Inflammatory macrophage treated with lipopolysaccharide for 4 hours (primary cell): ENCODE data around the gene DMD.
"Not testable (repeated sequence)": the region's sequence is repeated elsewhere in the genome, so short reads cannot be mapped to it uniquely, and the experiment has no call there.

Source experiments
- DNase-seq: peaks from one replicate; pipeline ENCODE4 v3.0.0-alpha.2; 2020

The DMD gene

GRCh38 chrX:32842053-32842452 is 369.3 kb downstream of the DMD start:
- no peak for DNase-seq

DNA sequence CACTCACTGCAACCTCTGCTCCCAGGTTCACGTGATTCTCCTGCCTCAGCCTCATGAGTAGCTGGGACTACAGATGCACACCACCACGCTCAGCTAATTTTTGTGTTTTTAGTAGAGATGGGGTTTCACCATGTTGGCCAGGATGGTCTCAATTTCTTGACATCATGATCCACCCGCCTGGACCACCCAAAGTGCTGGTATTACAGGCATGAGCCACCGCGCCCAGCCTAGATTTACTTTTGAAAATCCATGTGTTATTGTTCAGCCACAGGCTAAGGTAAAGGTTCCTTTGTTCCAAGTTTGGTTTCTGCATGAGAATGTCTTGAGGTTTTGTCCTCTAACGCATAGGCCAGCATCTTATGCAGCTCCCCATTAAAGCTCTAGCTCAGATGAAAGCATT is 371.6 kb downstream of the DMD start:
- DNase-seq = no peak

GRCh38 chrX:32825009-32825408 is 386.3 kb downstream of the DMD start:
- no peak for DNase-seq

GRCh38 chrX:32804034-32804433 is 407.3 kb downstream of the DMD start:
- DNase-seq = no peak

- DNase-seq = no peak
Measured at GRCh38 chrX:32798990-32799389, 412.4 kb downstream of the DMD start.

DNA sequence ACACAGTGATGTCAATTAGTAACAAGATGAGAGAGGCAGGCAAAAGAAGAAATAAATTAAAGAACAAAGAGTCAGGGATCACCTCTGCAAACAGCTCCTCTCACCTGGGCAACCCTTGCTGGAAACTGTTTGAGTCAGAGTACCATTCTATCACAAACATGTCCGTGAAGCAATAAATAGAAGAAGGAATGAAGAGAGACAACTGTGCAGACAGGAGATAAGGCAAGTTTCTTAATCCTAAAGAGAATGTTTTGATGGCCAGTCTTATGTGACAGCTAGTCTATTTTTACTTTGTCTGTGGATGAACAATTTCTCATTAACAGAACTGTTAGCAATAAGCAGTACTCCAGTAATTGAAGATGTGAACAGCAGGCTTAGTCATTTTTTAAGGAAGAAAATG is 422.4 kb downstream of the DMD start:
- DNase-seq = no peak

DNA sequence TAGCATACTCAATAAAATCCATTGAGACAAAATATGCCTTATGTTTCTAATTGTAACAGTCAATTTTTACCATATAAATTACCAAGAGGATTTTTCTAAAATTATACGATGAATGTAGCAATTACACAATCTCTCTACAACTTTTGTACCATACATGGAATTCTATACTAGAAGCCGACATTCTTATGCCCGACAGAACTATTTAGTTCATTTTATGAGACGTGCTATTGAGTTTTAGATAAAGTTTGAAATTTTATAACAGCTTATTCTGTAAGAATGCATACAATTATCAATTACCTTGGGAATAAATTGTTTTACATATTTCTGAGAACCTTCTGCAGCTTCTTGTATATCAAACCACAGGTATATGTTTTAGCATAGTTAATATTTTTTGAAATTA is 431.2 kb downstream of the DMD start:
- no peak for DNase-seq

DNA sequence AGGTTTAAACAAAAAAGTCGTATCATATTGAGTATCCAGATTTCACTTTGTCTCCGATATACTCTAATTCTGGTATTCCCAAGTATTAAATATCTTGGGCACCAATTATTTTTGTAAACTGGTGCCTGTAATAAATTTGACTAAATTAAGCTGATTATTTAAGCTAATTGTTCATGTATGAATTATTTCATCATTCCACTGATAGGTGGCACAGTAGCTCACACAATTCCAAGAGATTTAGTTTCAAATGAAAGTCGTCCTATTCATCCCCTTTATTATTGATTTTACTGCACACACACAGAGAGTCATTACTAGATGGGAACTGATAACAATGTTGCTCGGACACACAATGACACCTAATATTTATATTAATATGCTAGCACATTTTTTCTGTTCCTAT is 432.4 kb downstream of the DMD start:
- DNase-seq = no peak

DNA sequence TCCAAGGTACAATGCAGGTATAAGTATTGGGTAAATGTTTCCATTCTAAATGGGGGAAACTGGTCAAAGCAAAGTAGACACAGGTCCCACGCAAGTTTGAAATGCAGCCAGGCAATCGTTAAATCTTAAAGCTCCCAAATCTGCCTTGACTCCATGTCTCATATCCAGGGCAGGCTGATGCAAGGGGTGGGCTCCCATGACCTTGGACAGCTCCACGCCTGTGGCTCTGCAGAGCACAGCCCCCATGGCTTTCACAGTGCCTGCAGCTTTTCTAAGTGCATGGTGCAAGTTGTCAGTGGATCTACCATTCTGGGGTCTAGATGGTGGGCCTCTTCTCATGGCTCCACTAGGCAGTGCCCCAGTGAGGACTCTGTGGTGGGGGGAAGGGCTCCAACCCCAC is 436.4 kb downstream of the DMD start:
- DNase-seq = no peak

- DNase-seq = no peak
Measured at GRCh38 chrX:32749070-32749469, 462.3 kb downstream of the DMD start.

DNA sequence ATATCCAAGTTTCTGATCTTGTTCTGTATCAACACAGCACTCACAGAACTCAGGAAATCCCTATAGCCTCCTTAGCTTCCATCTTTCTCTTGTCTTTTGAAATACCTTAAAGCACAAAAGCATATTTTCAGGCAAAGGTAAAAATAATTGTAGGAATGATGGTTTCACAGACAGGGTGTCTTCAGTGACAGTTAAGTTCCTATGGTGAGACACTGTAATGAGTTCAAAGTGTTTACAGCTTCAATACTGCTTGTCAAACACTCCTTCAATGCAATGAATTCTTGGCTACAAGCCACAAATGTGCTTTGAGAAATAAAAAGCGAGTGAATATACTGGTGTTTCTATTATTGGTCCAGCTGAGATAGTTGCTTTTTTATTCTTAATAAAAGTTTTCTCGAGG is 466.0 kb downstream of the DMD start:
- DNase-seq = no peak

- no peak for DNase-seq
Measured at GRCh38 chrX:32744921-32745320, 466.4 kb downstream of the DMD start.

DNA sequence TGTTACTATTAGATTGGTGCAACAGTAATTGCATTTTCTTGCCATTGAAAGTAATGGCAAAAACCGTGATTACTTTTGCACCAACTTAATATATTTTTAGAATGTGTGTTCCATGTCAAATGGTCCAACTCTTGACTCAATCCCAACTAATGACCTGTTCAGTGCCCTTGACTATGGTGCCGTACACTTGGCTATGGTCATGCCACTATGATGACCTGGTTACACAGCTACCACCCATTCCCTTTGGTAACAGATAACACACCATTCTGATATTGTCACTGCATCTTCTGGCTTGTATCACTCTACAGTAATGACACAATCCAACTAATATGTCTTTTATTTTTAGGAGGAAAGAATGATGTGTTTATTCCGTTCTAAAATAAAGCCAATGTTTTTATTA is 469.4 kb downstream of the DMD start:
- no peak for DNase-seq

DNA sequence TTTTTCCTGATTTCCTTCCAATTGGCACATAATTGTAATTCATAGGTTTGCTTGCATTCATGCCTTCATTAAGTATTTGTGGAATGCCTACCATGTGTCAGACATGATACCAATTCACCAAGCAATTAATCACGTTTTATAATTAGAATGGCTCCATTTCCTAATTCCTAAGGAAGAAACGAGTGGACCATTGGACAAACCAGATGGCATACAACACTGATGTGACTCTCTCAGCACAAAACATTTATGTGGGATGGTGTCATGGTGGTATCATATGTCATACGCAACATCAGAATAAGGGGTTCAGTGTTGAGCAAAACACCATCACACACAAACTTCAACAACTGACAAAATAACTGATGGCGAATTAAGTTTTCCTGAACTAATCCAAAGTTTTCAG is 502.8 kb downstream of the DMD start:
- no peak for DNase-seq

DNA sequence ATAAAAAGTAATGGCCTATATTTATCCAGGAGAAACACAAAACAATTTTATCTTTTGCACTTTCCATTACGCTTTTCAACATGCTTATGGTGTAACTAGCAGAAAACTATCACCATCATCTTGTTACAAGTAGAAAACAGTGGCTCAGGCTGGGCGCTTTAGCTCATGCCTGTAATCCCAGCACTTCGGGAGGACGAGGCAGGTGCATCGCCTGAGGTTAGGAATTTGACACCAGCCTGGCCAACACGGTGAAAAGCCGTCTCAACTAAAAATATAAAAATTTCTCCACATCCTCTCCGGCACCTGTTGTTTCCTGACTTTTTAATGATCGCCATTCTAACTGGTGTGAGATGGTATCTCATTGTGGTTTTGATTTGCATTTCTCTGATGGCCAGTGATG is 506.0 kb downstream of the DMD start:
- DNase-seq = not testable (repeated sequence)

- no peak for DNase-seq
Measured at GRCh38 chrX:32687379-32687778, 524.0 kb downstream of the DMD start.

GRCh38 chrX:32678487-32678886 is 532.9 kb downstream of the DMD start:
- no peak for DNase-seq

- no peak for DNase-seq
Measured at GRCh38 chrX:32673193-32673592, 538.2 kb downstream of the DMD start.

DNA sequence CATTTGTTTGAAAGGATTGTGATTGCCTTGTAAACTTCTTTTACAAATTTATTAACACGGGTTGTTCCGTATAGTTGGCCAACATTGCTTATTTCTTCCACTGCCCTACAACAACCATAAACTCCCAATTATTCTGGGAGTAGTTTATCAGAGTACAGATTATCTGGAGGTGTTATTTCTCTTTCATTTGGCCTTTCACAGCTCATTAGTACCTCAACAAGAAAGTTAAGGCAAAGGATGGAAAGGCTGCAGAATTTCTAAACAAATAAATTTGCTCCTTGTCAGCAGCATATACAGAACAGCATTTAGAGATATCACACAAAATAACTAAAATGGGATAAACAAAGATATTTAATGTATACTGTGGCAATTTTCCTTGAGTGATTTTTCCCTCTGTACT is 548.8 kb downstream of the DMD start:
- no peak for DNase-seq

- no peak for DNase-seq
Measured at GRCh38 chrX:32644476-32645245, 566.7 kb downstream of the DMD start.

GRCh38 chrX:32642283-32642682 is 569.1 kb downstream of the DMD start:
- no peak for DNase-seq

- no peak for DNase-seq
Measured at GRCh38 chrX:32618154-32618553, 593.2 kb downstream of the DMD start.

GRCh38 chrX:32614707-32615106 is 596.6 kb downstream of the DMD start:
- no peak for DNase-seq

- DNase-seq = no peak
Measured at GRCh38 chrX:32599156-32599555, 612.2 kb downstream of the DMD start.

DNA sequence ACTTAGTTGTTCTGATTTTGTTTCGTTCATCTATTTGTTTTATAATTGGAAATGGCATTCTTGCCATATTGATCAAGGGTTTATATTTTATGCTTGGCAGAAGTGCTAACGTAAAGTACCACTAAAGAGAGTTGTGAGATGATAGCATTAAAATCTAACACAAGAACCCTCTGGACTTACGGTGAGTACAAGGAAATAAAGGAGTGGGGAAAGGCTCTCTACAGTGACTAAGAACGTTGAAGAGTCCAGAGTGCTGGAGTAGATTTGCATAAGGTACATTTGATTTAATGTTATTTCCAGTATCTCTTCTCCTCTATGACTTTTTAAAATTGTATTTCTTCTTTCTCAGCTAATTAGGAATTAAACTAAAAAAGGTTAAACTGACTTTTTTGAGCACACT is 612.6 kb downstream of the DMD start:
- no peak for DNase-seq

- no peak for DNase-seq
Measured at GRCh38 chrX:32597777-32598176, 613.6 kb downstream of the DMD start.
